Astrocyte of the spinal cord (primary cell): ENCODE results near the gene BBS2.

ENCODE experiments used
- DNase-seq: peaks from one replicate; pipeline ENCODE4 v3.0.0; 2011; ENCODE audit warnings: low read depth, low spot score
- H3K4me3 ChIP-seq: 2 replicates; pipeline ENCODE4 v1.5.1; 2011; ENCODE audit warnings: low read depth, mild to moderate bottlenecking, low read length, moderate library complexity
- in situ Hi-C: cut with HindIII; loops from 2 replicates; pipeline ENCODE4 v1.10.0; 2017; ENCODE audit warnings: low sequenced_read_pairs
- TF ChIP-seq, protein P1 (sequence below): IDR thresholded peaks from 2 replicates; pipeline ENCODE4 v1.5.1; 2012; ENCODE audit warnings: low read depth, mild to moderate bottlenecking, low read length, inconsistent platforms

Gene BBS2

GRCh38 chr16:56460101-56460500 is 59.7 kb downstream of the BBS2 start:
- no peak overlapping the region for H3K4me3 ChIP-seq
- TF ChIP-seq, protein P1, sequence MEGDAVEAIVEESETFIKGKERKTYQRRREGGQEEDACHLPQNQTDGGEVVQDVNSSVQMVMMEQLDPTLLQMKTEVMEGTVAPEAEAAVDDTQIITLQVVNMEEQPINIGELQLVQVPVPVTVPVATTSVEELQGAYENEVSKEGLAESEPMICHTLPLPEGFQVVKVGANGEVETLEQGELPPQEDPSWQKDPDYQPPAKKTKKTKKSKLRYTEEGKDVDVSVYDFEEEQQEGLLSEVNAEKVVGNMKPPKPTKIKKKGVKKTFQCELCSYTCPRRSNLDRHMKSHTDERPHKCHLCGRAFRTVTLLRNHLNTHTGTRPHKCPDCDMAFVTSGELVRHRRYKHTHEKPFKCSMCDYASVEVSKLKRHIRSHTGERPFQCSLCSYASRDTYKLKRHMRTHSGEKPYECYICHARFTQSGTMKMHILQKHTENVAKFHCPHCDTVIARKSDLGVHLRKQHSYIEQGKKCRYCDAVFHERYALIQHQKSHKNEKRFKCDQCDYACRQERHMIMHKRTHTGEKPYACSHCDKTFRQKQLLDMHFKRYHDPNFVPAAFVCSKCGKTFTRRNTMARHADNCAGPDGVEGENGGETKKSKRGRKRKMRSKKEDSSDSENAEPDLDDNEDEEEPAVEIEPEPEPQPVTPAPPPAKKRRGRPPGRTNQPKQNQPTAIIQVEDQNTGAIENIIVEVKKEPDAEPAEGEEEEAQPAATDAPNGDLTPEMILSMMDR: no peak
- no peak for DNase-seq
- in situ Hi-C loops: no loop called here

GRCh38 chr16:56457927-56458470 is 61.8 kb downstream of the BBS2 start:
- TF ChIP-seq, protein P1: no peak
- no peak for DNase-seq
- in situ Hi-C loops: no loop called here

GRCh38 chr16:56451753-56452689 is 67.8 kb downstream of the BBS2 start:
- peak overlapping the region; percentile 97 for H3K4me3 ChIP-seq
- in situ Hi-C loops: no loop called here
- DNase-seq: peak; percentile 41
- TF ChIP-seq, protein P1: no peak

More at GRCh38 chr16:56457927-56458470, 61.8 kb downstream of the BBS2 start:
- H3K4me3 ChIP-seq: no peak overlapping the region

GRCh38 chr16:56450986-56451752 is 68.7 kb downstream of the BBS2 start, which contains the start of the genes NUDT21 and OGFOD1:
Gene NUDT21 (minus strand): TSS chr16:56451332. CDS start chr16:56451202, 130 bp downstream.
Gene OGFOD1 (plus strand): TSS chr16:56451554. CDS start chr16:56451613, 59 bp downstream.
- TF ChIP-seq, protein P1: no peak
- H3K4me3 ChIP-seq: peak within 1 kb of the TSS; percentile 97
- in situ Hi-C loops: no loop called here
- peak; percentile 98 for DNase-seq

- H3K4me3 ChIP-seq: peak overlapping the region; percentile 97
- no peak for DNase-seq
- TF ChIP-seq, protein P1: no peak
- in situ Hi-C loops: no loop called here
Measured at GRCh38 chr16:56450275-56450985, 69.4 kb downstream of the BBS2 start.
